ENCODE results near the gene ZNF668.

Gene ZNF668

DNA sequence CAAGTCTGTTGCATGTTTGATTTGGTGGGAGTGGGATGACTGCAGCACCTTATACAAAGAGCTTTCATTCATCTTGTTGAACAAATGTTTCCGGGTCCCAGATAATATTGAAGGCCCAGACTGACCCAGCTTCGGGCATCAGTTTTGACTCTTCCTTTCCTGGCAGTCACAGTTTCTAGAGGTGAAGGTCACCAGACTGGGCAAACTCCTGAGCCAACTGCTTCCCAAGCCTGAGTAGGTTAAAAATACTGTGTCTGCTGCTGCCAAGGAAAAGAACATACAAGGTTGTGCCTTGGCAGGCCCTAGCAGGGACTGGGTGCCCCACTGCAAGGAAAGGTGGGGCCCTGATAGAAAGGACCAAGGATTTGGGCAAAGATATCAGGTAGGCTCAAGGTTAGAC, 38.7 kb upstream of the ZNF668 start:
- WGBS = 96% methylated on average over 2 of the region's 2 CpGs
- Histone ChIP-seq H2BK12ac (ENCODE audit: low read length in 2 of 2) (no peak overlapping the region), H3K4me3 (ENCODE audit: insufficient read depth in 1 of 2, low read depth in 1 of 2, low read length in 2 of 2) (no peak overlapping the region), H3K4me2 (ENCODE audit: low read length, poor library complexity, severe bottlenecking) (no peak overlapping the region), H2AK5ac (ENCODE audit: low read length, severe bottlenecking) (peak overlapping the region; percentile 33), H3K36me3 (ENCODE audit: control insufficient read depth in 1 of 2, insufficient read depth in 2 of 2, low read depth in 1 of 2, low read length in 2 of 2) (peaks cover 40 to 43% of the 10 kb centered on the region in 2 experiments), H4K8ac (ENCODE audit: low read length) (no peak overlapping the region), H3K4me1 (ENCODE audit: control insufficient read depth, insufficient read depth, low read depth, low read length) (peaks cover 32% of the 10 kb centered on the region), H2BK120ac (ENCODE audit: low read depth, low read length) (no peak overlapping the region), H3K9me3 (ENCODE audit: control insufficient read depth, low read length) (no peaks in the 10 kb centered on the region), H2AFZ (ENCODE audit: low read depth, low read length) (no peak overlapping the region), H3K9ac (ENCODE audit: low read length) (no peak overlapping the region), H3K23ac (ENCODE audit: low read length in 2 of 2) (no peak overlapping the region), H3K4ac (ENCODE audit: low read depth in 1 of 2, low read length in 2 of 2) (no peak overlapping the region), H3K14ac (ENCODE audit: low read length in 2 of 2) (no peak overlapping the region), H3K79me1 (replicated peaks; ENCODE audit: low read length, poor library complexity, severe bottlenecking) (peaks cover 42% of the 10 kb centered on the region), H2BK5ac (ENCODE audit: low read depth, low read length, poor library complexity, severe bottlenecking) (no peak overlapping the region), H3K27ac (ENCODE audit: low read length, poor library complexity, severe bottlenecking) (peak overlapping the region; percentile 90), H3K27me3 (ENCODE audit: control insufficient read depth in 1 of 2, insufficient read depth in 1 of 2, low read length in 2 of 2) (no peaks in the 10 kb centered on the region), H4K91ac (ENCODE audit: low read length) (no peak overlapping the region), H2BK15ac (ENCODE audit: low read depth, poor library complexity, severe bottlenecking) (no peak overlapping the region), H3K18ac (ENCODE audit: low read depth in 1 of 2, low read length in 2 of 2) (no peak overlapping the region)
- DNase-seq = no peak

GRCh38 chr16:31111881-31112466, 37.9 kb upstream of the ZNF668 start:
- Histone ChIP-seq H3K9ac (ENCODE audit: low read length) (no peak overlapping the region), H3K79me1 (replicated peaks; ENCODE audit: low read length, poor library complexity, severe bottlenecking) (peaks cover 42% of the 10 kb centered on the region), H4K91ac (ENCODE audit: low read length) (no peak overlapping the region), H3K4ac (ENCODE audit: low read depth in 1 of 2, low read length in 2 of 2) (no peak overlapping the region), H3K18ac (ENCODE audit: low read depth in 1 of 2, low read length in 2 of 2) (no peak overlapping the region), H3K9me3 (ENCODE audit: control insufficient read depth, low read length) (no peaks in the 10 kb centered on the region), H3K23ac (ENCODE audit: low read length in 2 of 2) (no peak overlapping the region), H3K4me1 (ENCODE audit: control insufficient read depth, insufficient read depth, low read depth, low read length) (peaks cover 32% of the 10 kb centered on the region), H2AFZ (ENCODE audit: low read depth, low read length) (no peak overlapping the region), H3K4me3 (ENCODE audit: insufficient read depth in 1 of 2, low read depth in 1 of 2, low read length in 2 of 2) (no peak overlapping the region), H2BK5ac (ENCODE audit: low read depth, low read length, poor library complexity, severe bottlenecking) (no peak overlapping the region), H2BK12ac (ENCODE audit: low read length in 2 of 2) (no peak overlapping the region), H4K8ac (ENCODE audit: low read length) (no peak overlapping the region), H2BK15ac (ENCODE audit: low read depth, poor library complexity, severe bottlenecking) (no peak overlapping the region), H3K36me3 (ENCODE audit: control insufficient read depth in 1 of 2, insufficient read depth in 2 of 2, low read depth in 1 of 2, low read length in 2 of 2) (peaks cover 40 to 43% of the 10 kb centered on the region in 2 experiments), H3K4me2 (ENCODE audit: low read length, poor library complexity, severe bottlenecking) (no peak overlapping the region), H3K27me3 (ENCODE audit: control insufficient read depth in 1 of 2, insufficient read depth in 1 of 2, low read length in 2 of 2) (no peaks in the 10 kb centered on the region), H2BK120ac (ENCODE audit: low read depth, low read length) (no peak overlapping the region), H2AK5ac (ENCODE audit: low read length, severe bottlenecking) (no peak overlapping the region), H3K27ac (ENCODE audit: low read length, poor library complexity, severe bottlenecking) (no peak overlapping the region), H3K14ac (ENCODE audit: low read length in 2 of 2) (no peak overlapping the region)
- no peak for DNase-seq
- WGBS = 98% methylated on average over 23 of the region's 23 CpGs

DNA sequence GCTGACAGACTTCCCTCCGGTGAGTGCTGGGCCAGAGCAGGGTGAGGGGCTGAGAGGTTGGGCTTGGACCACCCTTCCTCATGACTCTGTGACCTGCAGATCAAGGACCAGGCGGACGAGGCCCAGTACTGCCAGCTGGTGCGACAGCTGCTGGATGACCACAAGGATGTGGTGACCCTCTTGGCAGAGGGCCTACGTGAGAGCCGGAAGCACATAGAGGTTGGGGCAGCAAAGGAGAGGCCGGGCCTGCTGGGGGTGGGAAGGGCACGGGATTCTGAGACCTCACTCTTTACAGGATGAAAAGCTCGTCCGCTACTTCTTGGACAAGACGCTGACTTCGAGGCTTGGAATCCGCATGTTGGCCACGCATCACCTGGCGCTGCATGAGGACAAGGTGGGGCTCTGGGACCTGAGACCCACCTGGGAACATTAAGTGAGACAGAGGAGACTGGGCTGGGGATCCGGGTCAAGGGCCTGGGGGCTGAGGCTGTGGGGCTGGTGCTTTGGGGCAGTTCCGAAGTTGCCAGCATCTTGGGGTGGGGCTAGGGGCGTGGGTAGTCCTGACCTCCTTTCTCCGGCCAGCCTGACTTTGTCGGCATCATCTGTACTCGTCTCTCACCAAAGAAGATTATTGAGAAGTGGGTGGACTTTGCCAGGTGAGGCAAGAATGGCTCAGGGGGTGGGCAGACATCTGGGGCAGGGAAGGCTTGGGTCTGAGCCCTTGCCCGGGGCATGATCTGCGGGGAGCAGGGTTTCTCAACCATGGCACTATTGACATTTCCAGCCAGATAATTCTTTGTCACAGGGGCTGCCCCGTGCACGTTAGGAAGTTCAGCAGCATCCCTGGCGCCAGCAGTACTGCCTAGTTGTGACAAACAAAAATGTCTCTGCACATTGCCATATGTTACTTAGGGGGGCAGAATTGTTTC, 36.3 kb upstream of the ZNF668 start:
- H3K9ac ChIP-seq (ENCODE audit: low read length) = no peak overlapping the region
- peak overlapping the region; percentile 18 for H4K91ac ChIP-seq (ENCODE audit: low read length)
- no peak overlapping the region for H3K23ac ChIP-seq (ENCODE audit: low read length in 2 of 2)
- no peak overlapping the region for H2BK15ac ChIP-seq (ENCODE audit: low read depth, poor library complexity, severe bottlenecking)
- H3K4me3 ChIP-seq (ENCODE audit: insufficient read depth in 1 of 2, low read depth in 1 of 2, low read length in 2 of 2) = peak overlapping the region in 1 of 2 experiments; percentile 0
- no peak overlapping the region for H2BK120ac ChIP-seq (ENCODE audit: low read depth, low read length)
- H3K4me2 ChIP-seq (ENCODE audit: low read length, poor library complexity, severe bottlenecking) = no peak overlapping the region
- 95% methylated on average over 26 of the region's 26 CpGs for WGBS
- H3K27ac ChIP-seq (ENCODE audit: low read length, poor library complexity, severe bottlenecking) = no peak overlapping the region
- no peak overlapping the region for H2AK5ac ChIP-seq (ENCODE audit: low read length, severe bottlenecking)
- no peak for DNase-seq
- no peak overlapping the region for H2BK12ac ChIP-seq (ENCODE audit: low read length in 2 of 2)
- no peak overlapping the region for H3K14ac ChIP-seq (ENCODE audit: low read length in 2 of 2)
- no peak overlapping the region for H2AFZ ChIP-seq (ENCODE audit: low read depth, low read length)
- peaks cover 40% of the 10 kb centered on the region for H3K79me1 ChIP-seq (replicated peaks; ENCODE audit: low read length, poor library complexity, severe bottlenecking)
- H3K18ac ChIP-seq (ENCODE audit: low read depth in 1 of 2, low read length in 2 of 2) = no peak overlapping the region
- peaks cover 32% of the 10 kb centered on the region for H3K4me1 ChIP-seq (ENCODE audit: control insufficient read depth, insufficient read depth, low read depth, low read length)
- peaks cover 40 to 43% of the 10 kb centered on the region in 2 experiments for H3K36me3 ChIP-seq (ENCODE audit: control insufficient read depth in 1 of 2, insufficient read depth in 2 of 2, low read depth in 1 of 2, low read length in 2 of 2)
- H3K9me3 ChIP-seq (ENCODE audit: control insufficient read depth, low read length) = no peaks in the 10 kb centered on the region
- no peaks in the 10 kb centered on the region for H3K27me3 ChIP-seq (ENCODE audit: control insufficient read depth in 1 of 2, insufficient read depth in 1 of 2, low read length in 2 of 2)
- H2BK5ac ChIP-seq (ENCODE audit: low read depth, low read length, poor library complexity, severe bottlenecking) = no peak overlapping the region
- no peak overlapping the region for H4K8ac ChIP-seq (ENCODE audit: low read length)
- H3K4ac ChIP-seq (ENCODE audit: low read depth in 1 of 2, low read length in 2 of 2) = no peak overlapping the region

DNA sequence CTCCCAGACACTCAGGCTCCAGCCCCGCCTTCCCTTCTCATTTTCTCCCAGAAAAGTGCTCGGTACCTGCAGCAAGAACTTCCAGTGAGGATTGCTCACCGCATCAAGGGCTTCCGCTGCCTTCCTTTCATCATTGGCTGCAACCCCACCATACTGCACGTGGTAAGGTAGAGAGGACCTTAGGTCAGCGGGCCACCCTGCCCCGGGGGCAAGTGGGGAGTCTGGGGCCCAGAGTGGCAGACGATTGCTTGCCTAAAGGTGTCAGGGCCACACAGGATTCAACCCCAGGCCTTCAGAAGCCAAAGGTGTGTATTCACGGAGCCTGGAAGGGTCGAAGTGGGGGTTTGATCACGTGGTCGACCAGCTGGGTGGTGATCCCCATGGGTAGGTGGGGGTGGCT, 35.6 kb upstream of the ZNF668 start:
- Histone ChIP-seq H3K27me3 (ENCODE audit: control insufficient read depth in 1 of 2, insufficient read depth in 1 of 2, low read length in 2 of 2) (no peaks in the 10 kb centered on the region), H3K4me1 (ENCODE audit: control insufficient read depth, insufficient read depth, low read depth, low read length) (peaks cover 32% of the 10 kb centered on the region), H3K4me3 (ENCODE audit: insufficient read depth in 1 of 2, low read depth in 1 of 2, low read length in 2 of 2) (peak overlapping the region in 1 of 2 experiments; percentile 88), H3K9me3 (ENCODE audit: control insufficient read depth, low read length) (no peaks in the 10 kb centered on the region), H2BK15ac (ENCODE audit: low read depth, poor library complexity, severe bottlenecking) (no peak overlapping the region), H2AK5ac (ENCODE audit: low read length, severe bottlenecking) (no peak overlapping the region), H2BK120ac (ENCODE audit: low read depth, low read length) (no peak overlapping the region), H2BK12ac (ENCODE audit: low read length in 2 of 2) (no peak overlapping the region), H3K14ac (ENCODE audit: low read length in 2 of 2) (no peak overlapping the region), H3K36me3 (ENCODE audit: control insufficient read depth in 1 of 2, insufficient read depth in 2 of 2, low read depth in 1 of 2, low read length in 2 of 2) (peaks cover 40 to 43% of the 10 kb centered on the region in 2 experiments), H3K9ac (ENCODE audit: low read length) (no peak overlapping the region), H2AFZ (ENCODE audit: low read depth, low read length) (no peak overlapping the region), H3K18ac (ENCODE audit: low read depth in 1 of 2, low read length in 2 of 2) (no peak overlapping the region), H3K4me2 (ENCODE audit: low read length, poor library complexity, severe bottlenecking) (no peak overlapping the region), H3K23ac (ENCODE audit: low read length in 2 of 2) (peak overlapping the region in 1 of 2 experiments; percentile 41), H4K91ac (ENCODE audit: low read length) (no peak overlapping the region), H3K79me1 (replicated peaks; ENCODE audit: low read length, poor library complexity, severe bottlenecking) (peaks cover 40% of the 10 kb centered on the region), H3K4ac (ENCODE audit: low read depth in 1 of 2, low read length in 2 of 2) (no peak overlapping the region), H3K27ac (ENCODE audit: low read length, poor library complexity, severe bottlenecking) (no peak overlapping the region), H2BK5ac (ENCODE audit: low read depth, low read length, poor library complexity, severe bottlenecking) (no peak overlapping the region), H4K8ac (ENCODE audit: low read length) (no peak overlapping the region)
- WGBS = 95% methylated on average over 12 of the region's 12 CpGs
- DNase-seq = no peak
